Upper lobe of left lung (tissue), 4 donors: ENCODE measurements around the gene PKD2.

Source experiments
- POLR2A ChIP-seq, 4 donors: fragments of 450-650 bp; IDR thresholded peaks; one replicate each; pipeline ENCODE4 v1.5.1; 2016 to 2017; ENCODE audit warnings: antibody characterized with exemption in 4 of 4, mild to moderate bottlenecking in 2 of 4
- POLR2AphosphoS5 ChIP-seq, 2 donors: sonication (generic); formaldehyde crosslinking; IDR thresholded peaks; one replicate each; pipeline ENCODE4 v1.5.1; 2017; ENCODE audit warnings: antibody characterized with exemption in 2 of 2
- TF ChIP-seq, protein P1 (sequence below), 6 experiments: fragments of 450-650 bp in 4 of 6; fragments of 200-600 bp in 2 of 6; sonication (generic) in 2 of 6; IDR thresholded peaks; one replicate each; pipeline ENCODE4 v1.5.1; 2016 to 2019; ENCODE audit warnings: antibody characterized with exemption in 6 of 6

DNA sequence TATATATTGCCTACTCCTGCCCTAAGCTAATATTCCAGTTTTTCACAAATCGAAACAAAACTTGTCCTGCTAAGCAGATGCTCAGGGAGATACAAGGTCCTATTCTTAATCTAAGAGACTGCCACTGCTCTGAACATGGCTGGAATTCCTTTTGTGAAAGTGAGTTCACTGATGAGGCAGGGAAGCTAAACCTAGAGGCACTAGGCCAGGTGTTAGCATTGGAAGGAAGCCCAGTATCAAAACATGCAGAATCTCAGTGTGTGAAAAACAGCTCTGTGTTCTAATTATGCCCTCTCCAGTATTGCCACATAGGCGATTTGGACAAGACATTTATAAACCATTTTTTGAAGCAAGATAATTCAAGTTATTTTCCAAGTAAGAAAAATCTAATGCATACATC, 103.4 kb downstream of the PKD2 start:
- TF ChIP-seq, protein P1, sequence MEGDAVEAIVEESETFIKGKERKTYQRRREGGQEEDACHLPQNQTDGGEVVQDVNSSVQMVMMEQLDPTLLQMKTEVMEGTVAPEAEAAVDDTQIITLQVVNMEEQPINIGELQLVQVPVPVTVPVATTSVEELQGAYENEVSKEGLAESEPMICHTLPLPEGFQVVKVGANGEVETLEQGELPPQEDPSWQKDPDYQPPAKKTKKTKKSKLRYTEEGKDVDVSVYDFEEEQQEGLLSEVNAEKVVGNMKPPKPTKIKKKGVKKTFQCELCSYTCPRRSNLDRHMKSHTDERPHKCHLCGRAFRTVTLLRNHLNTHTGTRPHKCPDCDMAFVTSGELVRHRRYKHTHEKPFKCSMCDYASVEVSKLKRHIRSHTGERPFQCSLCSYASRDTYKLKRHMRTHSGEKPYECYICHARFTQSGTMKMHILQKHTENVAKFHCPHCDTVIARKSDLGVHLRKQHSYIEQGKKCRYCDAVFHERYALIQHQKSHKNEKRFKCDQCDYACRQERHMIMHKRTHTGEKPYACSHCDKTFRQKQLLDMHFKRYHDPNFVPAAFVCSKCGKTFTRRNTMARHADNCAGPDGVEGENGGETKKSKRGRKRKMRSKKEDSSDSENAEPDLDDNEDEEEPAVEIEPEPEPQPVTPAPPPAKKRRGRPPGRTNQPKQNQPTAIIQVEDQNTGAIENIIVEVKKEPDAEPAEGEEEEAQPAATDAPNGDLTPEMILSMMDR (IDR thresholded peaks at IDR 0.05): no peak
- TF ChIP-seq POLR2AphosphoS5 (IDR thresholded peaks at IDR 0.05) (no peak), POLR2A (IDR thresholded peaks at IDR 0.05) (no peak)
